GDM1 (cell line): ENCODE measurements around the gene APH1A.
"Not testable (repeated sequence)": the region's sequence is repeated elsewhere in the genome, so short reads cannot be mapped to it uniquely, and the experiment has no call there.

ENCODE experiments used
- DNase-seq: peaks from one replicate; lab custom pipeline; 2025; lab: John Stamatoyannopoulos, UW

Gene APH1A

GRCh38 chr1:150233359-150234308, 35.2 kb downstream of the APH1A start:
- no peak for DNase-seq

GRCh38 chr1:150232921-150233320, 35.9 kb downstream of the APH1A start:
- not testable (repeated sequence) for DNase-seq

- not testable (repeated sequence) for DNase-seq
These were observed 40.6 kb downstream of the APH1A start for GRCh38 chr1:150228246-150228645.

- no peak for DNase-seq
These were observed 41.6 kb downstream of the APH1A start for GRCh38 chr1:150227228-150227627.

- no peak for DNase-seq
These were observed 42.3 kb downstream of the APH1A start for GRCh38 chr1:150226486-150226885.

- no peak for DNase-seq
These were observed 43.3 kb downstream of the APH1A start for GRCh38 chr1:150225546-150225945.

- DNase-seq = no peak
These were observed 43.8 kb downstream of the APH1A start for GRCh38 chr1:150224983-150225382.

- DNase-seq = no peak
These were observed 47.3 kb downstream of the APH1A start for GRCh38 chr1:150221552-150221951.

- not testable (repeated sequence) for DNase-seq
These were observed 53.0 kb downstream of the APH1A start for GRCh38 chr1:150215855-150216254.
